Colonic mucosa (tissue), 4 donors: ENCODE data around the gene TAGLN2. TPM values are rescaled to one million over a fixed set of nuclear protein-coding genes. Genes with fewer than 3 reads are reported as not detected.
"Not testable (repeated sequence)": the region's sequence is repeated elsewhere in the genome, so short reads cannot be mapped to it uniquely, and the experiment has no call there.

Experiments used
- DNase-seq: peaks from one replicate; pipeline ENCODE4 v3.0.0-alpha.2; 2020
- H3K27ac ChIP-seq: fragments of 200-600 bp; one replicate; pipeline ENCODE4 v1.8.0; 2021
- H3K27me3 ChIP-seq: fragments of 200-600 bp; one replicate; pipeline ENCODE4 v1.8.0; 2021
- H3K36me3 ChIP-seq: fragments of 200-600 bp; one replicate; pipeline ENCODE4 v1.8.0; 2021
- H3K4me1 ChIP-seq: fragments of 200-600 bp; one replicate; pipeline ENCODE4 v1.8.0; 2021; ENCODE audit warnings: mild to moderate bottlenecking
- H3K4me3 ChIP-seq: fragments of 200-600 bp; one replicate; pipeline ENCODE4 v1.8.0; 2021
- H3K9ac ChIP-seq, 2 donors: one replicate each; pipeline ENCODE4 v1.7.0; 2013; ENCODE audit warnings: control low read depth in 2 of 2, low read depth in 2 of 2, low read length in 2 of 2
- H3K9me3 ChIP-seq: fragments of 200-600 bp; one replicate; pipeline ENCODE4 v1.8.0; 2021
- CTCF ChIP-seq: fragments of 200-600 bp; IDR thresholded peaks from one replicate; pipeline ENCODE4 v1.8.0; 2022; ENCODE audit warnings: antibody characterized with exemption, mild to moderate bottlenecking
- intact Hi-C: fragments of 100-400 bp; cut with DNase I; formaldehyde crosslinking; loops from one replicate; pipeline ENCODE4 v1.14.1; 2022
- total RNA-seq, 2 donors: library from RNA; stranded (reverse); fragmentation: NEBNext Ultra II Directional in 1 of 2; extraction: Animal tissue kit (Norgen Biotek cat#: 25700) in 1 of 2; gene quantifications; one replicate each; pipeline ENCODE4 v1.2.1, GENCODE V29; 2021
- donor health status: healthy.
- donor health status: DM: no; HTN: no; CAD: no.
- donor health status: DM: no; HTN: no; CAD: no.

Gene TAGLN2
- total RNA-seq, 2 donors from 2014 or later = 354 to 515 TPM

- Histone ChIP-seq H3K4me3 (no peak overlapping the region), H3K9me3 (no peaks in the 10 kb centered on the region), H3K27me3 (no peaks in the 10 kb centered on the region), H3K27ac (peak overlapping the region; percentile 46), H3K36me3 (peaks cover 2% of the 10 kb centered on the region), H3K4me1 (no peaks in the 10 kb centered on the region), H3K9ac (peak overlapping the region in 1 of 2 donors; percentile 34)
- peak; percentile 68 for DNase-seq
- intact Hi-C loops = no loop called here
- TF ChIP-seq CTCF = no peak
Observed at GRCh38 chr1:159913451-159914192, 11.7 kb downstream of the TAGLN2 start.

- no peaks in the 10 kb centered on the region for H3K27me3 ChIP-seq
- DNase-seq = no peak
- H3K4me3 ChIP-seq = no peak overlapping the region
- no peaks in the 10 kb centered on the region for H3K36me3 ChIP-seq
- H3K9me3 ChIP-seq = no peaks in the 10 kb centered on the region
- no peaks in the 10 kb centered on the region for H3K4me1 ChIP-seq
- intact Hi-C loops = no loop called here
- no peak overlapping the region for H3K9ac ChIP-seq
- peak overlapping the region; percentile 13 for H3K27ac ChIP-seq
- no peak for TF ChIP-seq CTCF
Observed at GRCh38 chr1:159911326-159912070, 13.8 kb downstream of the TAGLN2 start.

- no peaks in the 10 kb centered on the region for H3K9me3 ChIP-seq
- no peak overlapping the region for H3K9ac ChIP-seq
- no peak overlapping the region for H3K27ac ChIP-seq
- intact Hi-C loops = no loop called here
- TF ChIP-seq CTCF = no peak
- DNase-seq = no peak
- H3K4me1 ChIP-seq = no peaks in the 10 kb centered on the region
- H3K27me3 ChIP-seq = no peaks in the 10 kb centered on the region
- no peak overlapping the region for H3K4me3 ChIP-seq
- H3K36me3 ChIP-seq = no peaks in the 10 kb centered on the region
Observed at GRCh38 chr1:159908031-159908940, 17.0 kb downstream of the TAGLN2 start.

GRCh38 chr1:159906960-159907359, 18.3 kb downstream of the TAGLN2 start:
- Histone ChIP-seq H3K27ac (no peak overlapping the region), H3K9ac (no peak overlapping the region), H3K4me1 (no peaks in the 10 kb centered on the region), H3K27me3 (no peaks in the 10 kb centered on the region), H3K4me3 (no peak overlapping the region), H3K9me3 (no peaks in the 10 kb centered on the region), H3K36me3 (no peaks in the 10 kb centered on the region)
- TF ChIP-seq CTCF = no peak
- intact Hi-C loops = no loop called here
- no peak for DNase-seq

GRCh38 chr1:159904036-159904435, 21.3 kb downstream of the TAGLN2 start:
- intact Hi-C loops, H3K27me3 ChIP-seq, H3K36me3 ChIP-seq, H3K27ac ChIP-seq, H3K4me1 ChIP-seq, DNase-seq, H3K9me3 ChIP-seq, H3K4me3 ChIP-seq, H3K9ac ChIP-seq: not testable (repeated sequence)
